HepG2 (cell line): ENCODE measurements around the gene CFAP97D1. TPM values are rescaled to one million over a fixed set of nuclear protein-coding genes. Genes with fewer than 3 reads are reported as not detected.

Experiments used
- ARNT2 ChIP-seq: sonication (generic); formaldehyde crosslinking; IDR thresholded peaks from 2 replicates; pipeline ENCODE4 v1.8.0; 2022; ENCODE audit warnings: mild to moderate bottlenecking, low read depth, missing genetic modification reagents, moderate library complexity
- ERF ChIP-seq: IDR thresholded peaks from 2 replicates; pipeline ENCODE4 v1.6.1; 2018; ENCODE audit warnings: missing biosample characterization, missing genetic modification reagents
- FOXA1 ChIP-seq, 2 experiments: fragments of 450-650 bp in 1 of 2; sonication (generic) in 1 of 2; formaldehyde crosslinking in 1 of 2; IDR thresholded peaks; 2 replicates each; pipeline versions ENCODE4 v1.4.0 to v1.6.1; 2016 to 2020; ENCODE audit warnings: missing genetic modification reagents in 1 of 2
- LCORL ChIP-seq, 2 experiments: fragments of 450-650 bp in 1 of 2; sonication (generic) in 1 of 2; formaldehyde crosslinking in 1 of 2; IDR thresholded peaks; 2 replicates each; pipeline versions ENCODE4 v1.5.0 to v1.6.1; 2017 to 2020; ENCODE audit warnings: antibody characterized with exemption in 1 of 2, missing genetic modification reagents in 1 of 2
- MLLT10 ChIP-seq: sonication (generic); formaldehyde crosslinking; IDR thresholded peaks from 2 replicates; pipeline ENCODE4 v1.4.0; 2020; ENCODE audit warnings: missing genetic modification reagents
- NFKBIZ ChIP-seq: IDR thresholded peaks from 2 replicates; pipeline ENCODE4 v1.6.1; 2018; ENCODE audit warnings: missing genetic modification reagents, missing compliant biosample characterization
- RFX5 ChIP-seq: IDR thresholded peaks from 2 replicates; pipeline ENCODE4 v1.6.1; 2011; ENCODE audit warnings: low read depth, low read length, improper control_type of control experiment
- SMARCE1 ChIP-seq: fragments of 450-650 bp; IDR thresholded peaks from 2 replicates; pipeline ENCODE4 v1.6.1; 2017; ENCODE audit warnings: borderline replicate concordance
- SOX13 ChIP-seq, 3 experiments: fragments of 450-650 bp in 1 of 3; sonication (generic) in 1 of 3; formaldehyde crosslinking in 1 of 3; IDR thresholded peaks in 2 of 3; conservative IDR thresholded peaks in 1 of 3; 2 replicates each; pipeline versions ENCODE4 v1.5.0 to v1.6.1; 2016 to 2020; ENCODE audit warnings: antibody characterized with exemption in 1 of 3, mild to moderate bottlenecking in 1 of 3, missing compliant biosample characterization in 1 of 3, missing genetic modification reagents in 1 of 3, moderate library complexity in 1 of 3
- ZNF24 ChIP-seq: fragments of 450-650 bp; IDR thresholded peaks from 2 replicates; pipeline ENCODE4 v1.6.1; 2017; ENCODE audit warnings: antibody characterized with exemption, mild to moderate bottlenecking
- ZNF354B ChIP-seq: sonication (generic); formaldehyde crosslinking; IDR thresholded peaks from 2 replicates; pipeline ENCODE4 v1.8.0; 2022; ENCODE audit warnings: mild to moderate bottlenecking, missing genetic modification reagents
- ZNF616 ChIP-seq: sonication (generic); formaldehyde crosslinking; IDR thresholded peaks from 2 replicates; pipeline ENCODE4 v1.5.0; 2020; ENCODE audit warnings: low read depth, mild to moderate bottlenecking, missing genetic modification reagents
- ZNF740 ChIP-seq: sonication (generic); formaldehyde crosslinking; IDR thresholded peaks from 2 replicates; pipeline ENCODE4 v1.4.0; 2020; ENCODE audit warnings: missing genetic modification reagents
- ZNF891 ChIP-seq: sonication (generic); formaldehyde crosslinking; IDR thresholded peaks from 2 replicates; pipeline ENCODE4 v1.5.0; 2020; ENCODE audit warnings: mild to moderate bottlenecking, missing genetic modification reagents
- ZSCAN12 ChIP-seq: sonication (generic); formaldehyde crosslinking; IDR thresholded peaks from 2 replicates; pipeline ENCODE4 v1.9.0; 2021; ENCODE audit warnings: mild to moderate bottlenecking, missing genetic modification reagents
- ZZZ3 ChIP-seq: sonication (generic); formaldehyde crosslinking; IDR thresholded peaks from 2 replicates; pipeline ENCODE4 v1.4.0; 2020; ENCODE audit warnings: missing genetic modification reagents, mild to moderate bottlenecking, borderline replicate concordance
- polyA plus RNA-seq, 8 experiments: library from polyadenylated mRNA; depleted of rRNA in 3 of 8; stranded (reverse) in 7 of 8; unstranded in 1 of 8; fragments of >200 nt; fragmentation: Illumina TruSeq in 4 of 8; extraction: Trizol in 4 of 8; gene quantifications; 2 replicates each; pipeline versions ENCODE4 v1.2.1 to v1.2.3, GENCODE V29; 2011 to 2016; ENCODE audit warnings: low read depth in 4 of 8, missing spikeins in 1 of 8, mixed read lengths in 1 of 8; ENCODE audit not compliant: insufficient read depth in 1 of 8
- total RNA-seq, 5 experiments: library from RNA; depleted of rRNA; stranded (reverse); fragments of >200 nt; fragmentation: Illumina TruSeq; extraction: Trizol; gene quantifications; 2 replicates each; pipeline ENCODE4 v1.2.3, GENCODE V29; 2016; ENCODE audit warnings: low read depth in 1 of 5
- TF ChIP-seq, protein P1 (sequence below): sonication (generic); formaldehyde crosslinking; IDR thresholded peaks from 2 replicates; pipeline ENCODE4 v1.4.0; 2020; ENCODE audit warnings: mild to moderate bottlenecking, missing genetic modification reagents
- TF ChIP-seq, protein P2 (sequence below): IDR thresholded peaks from 2 replicates; pipeline ENCODE4 v1.6.1; 2016; ENCODE audit warnings: low read depth, missing genetic modification reagents, missing compliant biosample characterization
- TF ChIP-seq, protein P3 (sequence below): sonication (generic); formaldehyde crosslinking; IDR thresholded peaks from 2 replicates; pipeline ENCODE4 v1.4.0; 2020; ENCODE audit warnings: missing genetic modification reagents, borderline replicate concordance

The CFAP97D1 gene
- total and polyA plus RNA-seq, 2 of the 13 experiments (the other 11 are each of a cell fraction or from before 2014, with no cell fraction given), result 0.02 TPM; not detected in 1

- TF ChIP-seq LCORL (IDR thresholded peaks at IDR 0.05) (peak; percentile 82; the same call in 1 of the 2 replicates), LCORL (CRISPR knock-in tag; IDR thresholded peaks at IDR 0.05) (peak; percentile 66; the same call in 1 of the 2 replicates), ZZZ3 (CRISPR knock-in tag) (no peak), MLLT10 (no peak), RFX5 (no peak), ZSCAN12 (CRISPR knock-in tag) (no peak), SOX13 (IDR thresholded peaks at IDR 0.05) (peak; percentile 85), SOX13 (CRISPR knock-in tag; conservative IDR thresholded peaks at IDR 0.05 in 1 of 2, IDR thresholded peaks at IDR 0.05 in 1 of 2) (peak in 1 of 2 experiments; percentile 91; a peak in 2 of 4 replicates), NFKBIZ (peak; percentile 72; the same call in 1 of the 2 replicates), ZNF616 (no peak), ZNF891 (CRISPR knock-in tag) (no peak), ZNF354B (peak; percentile 84; the same call in 1 of the 2 replicates), SMARCE1 (no peak), FOXA1 (IDR thresholded peaks at IDR 0.05) (peak; percentile 87), FOXA1 (CRISPR knock-in tag; IDR thresholded peaks at IDR 0.05) (peak; percentile 97), ZNF740 (no peak), ARNT2 (CRISPR knock-in tag) (no peak), ERF (peak; percentile 78), ZNF24 (no peak)
- TF ChIP-seq, protein P1, sequence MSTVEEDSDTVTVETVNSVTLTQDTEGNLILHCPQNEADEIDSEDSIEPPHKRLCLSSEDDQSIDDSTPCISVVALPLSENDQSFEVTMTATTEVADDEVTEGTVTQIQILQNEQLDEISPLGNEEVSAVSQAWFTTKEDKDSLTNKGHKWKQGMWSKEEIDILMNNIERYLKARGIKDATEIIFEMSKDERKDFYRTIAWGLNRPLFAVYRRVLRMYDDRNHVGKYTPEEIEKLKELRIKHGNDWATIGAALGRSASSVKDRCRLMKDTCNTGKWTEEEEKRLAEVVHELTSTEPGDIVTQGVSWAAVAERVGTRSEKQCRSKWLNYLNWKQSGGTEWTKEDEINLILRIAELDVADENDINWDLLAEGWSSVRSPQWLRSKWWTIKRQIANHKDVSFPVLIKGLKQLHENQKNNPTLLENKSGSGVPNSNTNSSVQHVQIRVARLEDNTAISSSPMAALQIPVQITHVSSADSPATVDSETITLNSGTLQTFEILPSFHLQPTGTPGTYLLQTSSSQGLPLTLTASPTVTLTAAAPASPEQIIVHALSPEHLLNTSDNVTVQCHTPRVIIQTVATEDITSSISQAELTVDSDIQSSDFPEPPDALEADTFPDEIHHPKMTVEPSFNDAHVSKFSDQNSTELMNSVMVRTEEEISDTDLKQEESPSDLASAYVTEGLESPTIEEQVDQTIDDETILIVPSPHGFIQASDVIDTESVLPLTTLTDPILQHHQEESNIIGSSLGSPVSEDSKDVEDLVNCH (CRISPR knock-in tag), result no peak
- TF ChIP-seq, protein P2, sequence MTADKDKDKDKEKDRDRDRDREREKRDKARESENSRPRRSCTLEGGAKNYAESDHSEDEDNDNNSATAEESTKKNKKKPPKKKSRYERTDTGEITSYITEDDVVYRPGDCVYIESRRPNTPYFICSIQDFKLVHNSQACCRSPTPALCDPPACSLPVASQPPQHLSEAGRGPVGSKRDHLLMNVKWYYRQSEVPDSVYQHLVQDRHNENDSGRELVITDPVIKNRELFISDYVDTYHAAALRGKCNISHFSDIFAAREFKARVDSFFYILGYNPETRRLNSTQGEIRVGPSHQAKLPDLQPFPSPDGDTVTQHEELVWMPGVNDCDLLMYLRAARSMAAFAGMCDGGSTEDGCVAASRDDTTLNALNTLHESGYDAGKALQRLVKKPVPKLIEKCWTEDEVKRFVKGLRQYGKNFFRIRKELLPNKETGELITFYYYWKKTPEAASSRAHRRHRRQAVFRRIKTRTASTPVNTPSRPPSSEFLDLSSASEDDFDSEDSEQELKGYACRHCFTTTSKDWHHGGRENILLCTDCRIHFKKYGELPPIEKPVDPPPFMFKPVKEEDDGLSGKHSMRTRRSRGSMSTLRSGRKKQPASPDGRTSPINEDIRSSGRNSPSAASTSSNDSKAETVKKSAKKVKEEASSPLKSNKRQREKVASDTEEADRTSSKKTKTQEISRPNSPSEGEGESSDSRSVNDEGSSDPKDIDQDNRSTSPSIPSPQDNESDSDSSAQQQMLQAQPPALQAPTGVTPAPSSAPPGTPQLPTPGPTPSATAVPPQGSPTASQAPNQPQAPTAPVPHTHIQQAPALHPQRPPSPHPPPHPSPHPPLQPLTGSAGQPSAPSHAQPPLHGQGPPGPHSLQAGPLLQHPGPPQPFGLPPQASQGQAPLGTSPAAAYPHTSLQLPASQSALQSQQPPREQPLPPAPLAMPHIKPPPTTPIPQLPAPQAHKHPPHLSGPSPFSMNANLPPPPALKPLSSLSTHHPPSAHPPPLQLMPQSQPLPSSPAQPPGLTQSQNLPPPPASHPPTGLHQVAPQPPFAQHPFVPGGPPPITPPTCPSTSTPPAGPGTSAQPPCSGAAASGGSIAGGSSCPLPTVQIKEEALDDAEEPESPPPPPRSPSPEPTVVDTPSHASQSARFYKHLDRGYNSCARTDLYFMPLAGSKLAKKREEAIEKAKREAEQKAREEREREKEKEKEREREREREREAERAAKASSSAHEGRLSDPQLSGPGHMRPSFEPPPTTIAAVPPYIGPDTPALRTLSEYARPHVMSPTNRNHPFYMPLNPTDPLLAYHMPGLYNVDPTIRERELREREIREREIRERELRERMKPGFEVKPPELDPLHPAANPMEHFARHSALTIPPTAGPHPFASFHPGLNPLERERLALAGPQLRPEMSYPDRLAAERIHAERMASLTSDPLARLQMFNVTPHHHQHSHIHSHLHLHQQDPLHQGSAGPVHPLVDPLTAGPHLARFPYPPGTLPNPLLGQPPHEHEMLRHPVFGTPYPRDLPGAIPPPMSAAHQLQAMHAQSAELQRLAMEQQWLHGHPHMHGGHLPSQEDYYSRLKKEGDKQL (CRISPR knock-in tag), result peak; percentile 96
- TF ChIP-seq, protein P3, sequence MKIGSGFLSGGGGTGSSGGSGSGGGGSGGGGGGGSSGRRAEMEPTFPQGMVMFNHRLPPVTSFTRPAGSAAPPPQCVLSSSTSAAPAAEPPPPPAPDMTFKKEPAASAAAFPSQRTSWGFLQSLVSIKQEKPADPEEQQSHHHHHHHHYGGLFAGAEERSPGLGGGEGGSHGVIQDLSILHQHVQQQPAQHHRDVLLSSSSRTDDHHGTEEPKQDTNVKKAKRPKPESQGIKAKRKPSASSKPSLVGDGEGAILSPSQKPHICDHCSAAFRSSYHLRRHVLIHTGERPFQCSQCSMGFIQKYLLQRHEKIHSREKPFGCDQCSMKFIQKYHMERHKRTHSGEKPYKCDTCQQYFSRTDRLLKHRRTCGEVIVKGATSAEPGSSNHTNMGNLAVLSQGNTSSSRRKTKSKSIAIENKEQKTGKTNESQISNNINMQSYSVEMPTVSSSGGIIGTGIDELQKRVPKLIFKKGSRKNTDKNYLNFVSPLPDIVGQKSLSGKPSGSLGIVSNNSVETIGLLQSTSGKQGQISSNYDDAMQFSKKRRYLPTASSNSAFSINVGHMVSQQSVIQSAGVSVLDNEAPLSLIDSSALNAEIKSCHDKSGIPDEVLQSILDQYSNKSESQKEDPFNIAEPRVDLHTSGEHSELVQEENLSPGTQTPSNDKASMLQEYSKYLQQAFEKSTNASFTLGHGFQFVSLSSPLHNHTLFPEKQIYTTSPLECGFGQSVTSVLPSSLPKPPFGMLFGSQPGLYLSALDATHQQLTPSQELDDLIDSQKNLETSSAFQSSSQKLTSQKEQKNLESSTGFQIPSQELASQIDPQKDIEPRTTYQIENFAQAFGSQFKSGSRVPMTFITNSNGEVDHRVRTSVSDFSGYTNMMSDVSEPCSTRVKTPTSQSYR, result peak; percentile 19; the same call in 1 of the 2 replicates
Observed at GRCh38 chr17:43801844-43802243, 21.6 kb downstream of the CFAP97D1 start (continued).
